ENCODE measurements around the gene CDC42EP1.

The CDC42EP1 gene

DNA sequence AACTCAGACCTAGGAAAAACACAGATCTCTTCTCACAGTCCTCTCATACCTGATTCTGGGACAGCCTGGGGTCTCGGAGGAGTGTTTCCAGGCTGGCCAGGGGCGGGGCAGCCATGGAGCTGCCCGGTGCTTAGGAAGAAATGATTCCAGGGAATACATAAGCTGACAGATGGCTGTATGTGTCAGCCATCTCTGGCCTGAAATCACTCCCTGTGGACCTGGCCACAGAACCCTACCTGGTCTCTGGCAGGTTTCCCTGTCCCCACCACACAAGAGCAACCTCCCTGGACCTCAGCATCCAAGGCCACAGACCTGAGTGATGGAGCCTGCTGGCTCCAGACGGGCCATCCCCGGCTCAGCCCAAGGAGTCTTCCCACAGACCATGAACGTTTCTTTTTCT lies 58.4 kb downstream of the CDC42EP1 start:
- H3K4me2 ChIP-seq, result no peak overlapping the region
- no peaks in the 10 kb centered on the region for H3K9me3 ChIP-seq
- H3K4me1 ChIP-seq, result peaks cover 20% of the 10 kb centered on the region
- no peaks in the 10 kb centered on the region for H4K20me1 ChIP-seq
- H3K9ac ChIP-seq, result no peak overlapping the region
- TF ChIP-seq Cebpa-rat (IDR thresholded peaks at IDR 0.05), result no peak
- no peak overlapping the region for H3K27ac ChIP-seq
- H3K4me3 ChIP-seq, result no peak overlapping the region
- no peaks in the 10 kb centered on the region for H3K27me3 ChIP-seq
- peaks cover 95% of the 10 kb centered on the region for H3K36me3 ChIP-seq

All from BLaER1 (cell line).